ENCODE measurements around the gene ZNF641. TPM values are rescaled to one million over a fixed set of nuclear protein-coding genes. Genes with fewer than 3 reads are reported as not detected.
"Not testable (repeated sequence)": the region's sequence is repeated elsewhere in the genome, so short reads cannot be mapped to it uniquely, and the experiment has no call there.

The ZNF641 gene
- total RNA-seq, 1 experiment from 2014 or later, result 16.7 TPM

GRCh38 chr12:48349471-48349870 is 1.2 kb downstream of the ZNF641 start:
- Histone ChIP-seq H3K4me2 (ENCODE audit: low read depth, low read length, poor library complexity, severe bottlenecking) (peak overlapping the region; percentile 74), H2AFZ (ENCODE audit: low read length) (no peak overlapping the region)

DNA sequence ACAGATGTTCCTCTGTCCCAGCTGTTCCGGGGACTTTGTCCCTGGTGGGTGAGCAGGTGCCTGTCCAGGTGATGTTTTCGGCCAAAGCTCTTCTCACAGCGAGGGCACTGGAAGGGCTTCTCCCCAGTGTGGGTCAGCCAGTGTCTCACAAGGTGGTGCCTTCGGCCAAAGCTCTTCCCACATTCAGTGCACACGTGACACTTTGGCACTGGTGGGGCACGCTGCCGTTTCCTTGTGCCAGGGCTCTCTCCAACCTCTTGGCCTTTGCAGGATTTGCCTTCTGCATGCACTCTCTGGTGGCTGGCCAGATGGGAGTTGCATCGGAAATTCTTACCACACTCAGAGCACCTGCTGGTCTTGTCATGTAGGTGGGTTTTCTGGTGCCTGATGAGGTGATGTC is 7.7 kb downstream of the ZNF641 start:
- H3K4me1 ChIP-seq (ENCODE audit: low read length), result peaks cover 6% of the 10 kb centered on the region
- H3K4me2 ChIP-seq (ENCODE audit: low read depth, low read length, poor library complexity, severe bottlenecking), result no peak overlapping the region
- no peak overlapping the region for H3K4me3 ChIP-seq (ENCODE audit: low read length)
- H3K27me3 ChIP-seq (ENCODE audit: low read length), result no peaks in the 10 kb centered on the region
- no peaks in the 10 kb centered on the region for H3K9me3 ChIP-seq (ENCODE audit: low read length)
- no peaks in the 10 kb centered on the region for H3K9me2 ChIP-seq (replicated peaks; ENCODE audit: insufficient read depth, low read length)
- H4K20me1 ChIP-seq (ENCODE audit: insufficient read depth, low read depth, low read length), result no peaks in the 10 kb centered on the region
- no peak for DNase-seq
- H3K79me2 ChIP-seq (ENCODE audit: low read length), result no peaks in the 10 kb centered on the region
- no peak overlapping the region for H3K27ac ChIP-seq (ENCODE audit: low read length)
- H3K9ac ChIP-seq (ENCODE audit: low read length), result no peak overlapping the region
- peaks cover 25% of the 10 kb centered on the region for H3K36me3 ChIP-seq (ENCODE audit: insufficient read depth, low read length)
- H2AFZ ChIP-seq (ENCODE audit: low read length), result no peak overlapping the region

More at GRCh38 chr12:48349471-48349870, 1.2 kb downstream of the ZNF641 start:
- peak overlapping the region; percentile 69 for H3K4me3 ChIP-seq (ENCODE audit: low read length)
- peak overlapping the region; percentile 47; the same call in 1 of the 2 replicates for H3K27ac ChIP-seq (ENCODE audit: low read length)
- H3K9me2 ChIP-seq (replicated peaks; ENCODE audit: insufficient read depth, low read length), result no peaks in the 10 kb centered on the region
- peaks cover 4% of the 10 kb centered on the region; the same call in 1 of the 2 replicates for H3K79me2 ChIP-seq (ENCODE audit: low read length)
- no peaks in the 10 kb centered on the region for H3K27me3 ChIP-seq (ENCODE audit: low read length)
- no peaks in the 10 kb centered on the region for H3K9me3 ChIP-seq (ENCODE audit: low read length)
- H3K4me1 ChIP-seq (ENCODE audit: low read length), result peaks cover 26% of the 10 kb centered on the region
- peak overlapping the region; percentile 83 for H3K9ac ChIP-seq (ENCODE audit: low read length)
- no peak for DNase-seq
- H3K36me3 ChIP-seq (ENCODE audit: insufficient read depth, low read length), result peaks cover 17% of the 10 kb centered on the region; the same call in 1 of the 2 replicates
- no peaks in the 10 kb centered on the region for H4K20me1 ChIP-seq (ENCODE audit: insufficient read depth, low read depth, low read length)

GRCh38 chr12:48340943-48341342 is 9.8 kb downstream of the ZNF641 start:
- no peak overlapping the region for H2AFZ ChIP-seq (ENCODE audit: low read length)
- peaks cover 19% of the 10 kb centered on the region for H3K36me3 ChIP-seq (ENCODE audit: insufficient read depth, low read length)
- H3K79me2 ChIP-seq (ENCODE audit: low read length), result no peaks in the 10 kb centered on the region
- no peak overlapping the region for H3K9ac ChIP-seq (ENCODE audit: low read length)
- no peaks in the 10 kb centered on the region for H3K27me3 ChIP-seq (ENCODE audit: low read length)
- H3K27ac ChIP-seq (ENCODE audit: low read length), result no peak overlapping the region
- H4K20me1 ChIP-seq (ENCODE audit: insufficient read depth, low read depth, low read length), result no peaks in the 10 kb centered on the region
- no peaks in the 10 kb centered on the region for H3K4me1 ChIP-seq (ENCODE audit: low read length)
- H3K9me2 ChIP-seq (replicated peaks; ENCODE audit: insufficient read depth, low read length), result no peaks in the 10 kb centered on the region
- H3K9me3 ChIP-seq (ENCODE audit: low read length), result no peaks in the 10 kb centered on the region
- H3K4me3 ChIP-seq (ENCODE audit: low read length), result no peak overlapping the region
- H3K4me2 ChIP-seq (ENCODE audit: low read depth, low read length, poor library complexity, severe bottlenecking), result no peak overlapping the region
- no peak for DNase-seq

- Histone ChIP-seq H3K79me2 (ENCODE audit: low read length) (no peaks in the 10 kb centered on the region), H3K4me3 (ENCODE audit: low read length) (no peak overlapping the region)
Observed at GRCh38 chr12:48339442-48340117, 11.1 kb downstream of the ZNF641 start.

GRCh38 chr12:48336564-48336963 is 14.2 kb downstream of the ZNF641 start:
- no peak overlapping the region for H3K27ac ChIP-seq (ENCODE audit: low read length)
- H3K4me1 ChIP-seq (ENCODE audit: low read length), result peaks cover 4% of the 10 kb centered on the region; the same call in 1 of the 2 replicates
- no peak overlapping the region for H2AFZ ChIP-seq (ENCODE audit: low read length)
- H3K79me2 ChIP-seq (ENCODE audit: low read length), result no peaks in the 10 kb centered on the region
- H3K9me3 ChIP-seq (ENCODE audit: low read length), result no peaks in the 10 kb centered on the region
- no peak overlapping the region for H3K4me2 ChIP-seq (ENCODE audit: low read depth, low read length, poor library complexity, severe bottlenecking)
- H3K9me2 ChIP-seq (replicated peaks; ENCODE audit: insufficient read depth, low read length), result no peaks in the 10 kb centered on the region
- no peaks in the 10 kb centered on the region for H4K20me1 ChIP-seq (ENCODE audit: insufficient read depth, low read depth, low read length)
- no peaks in the 10 kb centered on the region for H3K27me3 ChIP-seq (ENCODE audit: low read length)
- H3K9ac ChIP-seq (ENCODE audit: low read length), result no peak overlapping the region
- peak; percentile 59 for DNase-seq
- H3K4me3 ChIP-seq (ENCODE audit: low read length), result no peak overlapping the region
- no peaks in the 10 kb centered on the region for H3K36me3 ChIP-seq (ENCODE audit: insufficient read depth, low read length)

More at GRCh38 chr12:48339442-48340117, 11.1 kb downstream of the ZNF641 start:
- Histone ChIP-seq H3K27me3 (ENCODE audit: low read length) (no peaks in the 10 kb centered on the region), H4K20me1 (ENCODE audit: insufficient read depth, low read depth, low read length) (no peaks in the 10 kb centered on the region), H3K4me1 (ENCODE audit: low read length) (peaks cover 3% of the 10 kb centered on the region; the same call in 1 of the 2 replicates), H3K27ac (ENCODE audit: low read length) (no peak overlapping the region), H3K9me3 (ENCODE audit: low read length) (no peaks in the 10 kb centered on the region), H3K9ac (ENCODE audit: low read length) (no peak overlapping the region), H3K4me2 (ENCODE audit: low read depth, low read length, poor library complexity, severe bottlenecking) (no peak overlapping the region), H2AFZ (ENCODE audit: low read length) (no peak overlapping the region), H3K36me3 (ENCODE audit: insufficient read depth, low read length) (peaks cover 10% of the 10 kb centered on the region), H3K9me2 (replicated peaks; ENCODE audit: insufficient read depth, low read length) (no peaks in the 10 kb centered on the region)
- DNase-seq, result no peak

DNA sequence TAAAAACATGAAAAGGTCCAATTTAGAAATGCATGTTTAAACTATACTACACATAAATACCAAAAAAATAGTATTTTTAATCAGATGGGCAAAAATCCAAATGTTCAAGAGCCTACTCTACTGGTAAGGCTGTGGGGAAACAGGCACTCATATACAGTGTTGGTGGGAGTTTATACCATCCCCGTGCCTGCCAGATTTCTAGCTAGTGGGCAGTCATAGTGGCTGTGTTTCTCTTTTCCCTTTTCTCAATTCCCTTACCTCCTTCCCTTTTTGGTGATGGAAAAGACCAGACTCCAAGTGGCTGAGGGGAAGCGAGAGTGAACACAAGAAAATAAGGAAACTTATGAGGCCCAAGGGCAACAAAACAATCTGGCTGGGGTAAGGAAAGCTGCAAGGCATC is 14.7 kb downstream of the ZNF641 start:
- Histone ChIP-seq H3K9me3 (ENCODE audit: low read length) (no peaks in the 10 kb centered on the region), H3K36me3 (ENCODE audit: insufficient read depth, low read length) (no peaks in the 10 kb centered on the region), H3K9me2 (replicated peaks; ENCODE audit: insufficient read depth, low read length) (no peaks in the 10 kb centered on the region), H4K20me1 (ENCODE audit: insufficient read depth, low read depth, low read length) (no peaks in the 10 kb centered on the region), H3K27me3 (ENCODE audit: low read length) (no peaks in the 10 kb centered on the region), H3K4me2 (ENCODE audit: low read depth, low read length, poor library complexity, severe bottlenecking) (no peak overlapping the region), H3K9ac (ENCODE audit: low read length) (no peak overlapping the region), H3K27ac (ENCODE audit: low read length) (no peak overlapping the region), H3K4me3 (ENCODE audit: low read length) (no peak overlapping the region), H3K79me2 (ENCODE audit: low read length) (no peaks in the 10 kb centered on the region), H2AFZ (ENCODE audit: low read length) (no peak overlapping the region), H3K4me1 (ENCODE audit: low read length) (peaks cover 9% of the 10 kb centered on the region)
- DNase-seq, result peak; percentile 33

GRCh38 chr12:48334808-48335207 is 15.9 kb downstream of the ZNF641 start:
- DNase-seq, result peak; percentile 40

DNA sequence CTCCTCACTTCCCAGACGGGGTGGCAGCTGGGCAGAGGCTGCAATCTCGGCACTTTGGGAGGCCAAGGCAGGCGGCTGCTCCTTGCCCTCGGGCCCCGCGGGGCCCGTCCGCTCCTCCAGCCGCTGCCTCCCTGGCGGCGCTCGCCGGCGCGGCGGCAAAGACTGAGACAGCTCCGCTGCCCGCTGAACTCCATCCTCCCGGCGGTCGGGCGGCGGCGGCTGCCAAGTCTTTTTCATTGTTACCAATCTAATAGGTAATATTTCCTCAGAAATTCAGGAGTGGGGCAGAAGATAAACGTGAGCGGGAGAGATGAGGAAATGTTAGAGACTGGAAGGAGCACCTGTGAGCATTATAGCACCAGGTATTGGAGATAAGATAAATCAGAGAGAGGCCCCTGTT is 17.0 kb downstream of the ZNF641 start:
- not testable (repeated sequence) for H3K9me2 ChIP-seq (replicated peaks; ENCODE audit: insufficient read depth, low read length); H2AFZ ChIP-seq (ENCODE audit: low read length); H3K36me3 ChIP-seq (ENCODE audit: insufficient read depth, low read length); H3K4me2 ChIP-seq (ENCODE audit: low read depth, low read length, poor library complexity, severe bottlenecking); H3K9me3 ChIP-seq (ENCODE audit: low read length); H3K4me3 ChIP-seq (ENCODE audit: low read length); H3K27me3 ChIP-seq (ENCODE audit: low read length); DNase-seq; H4K20me1 ChIP-seq (ENCODE audit: insufficient read depth, low read depth, low read length); H3K27ac ChIP-seq (ENCODE audit: low read length); H3K79me2 ChIP-seq (ENCODE audit: low read length); H3K9ac ChIP-seq (ENCODE audit: low read length)
- H3K4me1 ChIP-seq (ENCODE audit: low read length), result peaks cover 12% of the 10 kb centered on the region

More at GRCh38 chr12:48334808-48335207, 15.9 kb downstream of the ZNF641 start:
- Histone ChIP-seq H3K9me2 (replicated peaks; ENCODE audit: insufficient read depth, low read length) (no peaks in the 10 kb centered on the region), H3K9me3 (ENCODE audit: low read length) (no peaks in the 10 kb centered on the region), H3K27me3 (ENCODE audit: low read length) (no peaks in the 10 kb centered on the region), H4K20me1 (ENCODE audit: insufficient read depth, low read depth, low read length) (no peaks in the 10 kb centered on the region), H2AFZ (ENCODE audit: low read length) (no peak overlapping the region), H3K9ac (ENCODE audit: low read length) (no peak overlapping the region), H3K27ac (ENCODE audit: low read length) (no peak overlapping the region), H3K4me1 (ENCODE audit: low read length) (peaks cover 12% of the 10 kb centered on the region), H3K36me3 (ENCODE audit: insufficient read depth, low read length) (no peaks in the 10 kb centered on the region), H3K4me2 (ENCODE audit: low read depth, low read length, poor library complexity, severe bottlenecking) (no peak overlapping the region), H3K79me2 (ENCODE audit: low read length) (no peaks in the 10 kb centered on the region), H3K4me3 (ENCODE audit: low read length) (no peak overlapping the region)

All from Karpas-422 (cell line).